ENCODE measurements around the gene GNAL.
A peak's percentile ranks its signal among the peaks of the same experiment; 100 is the strongest.

GRCh38 chr18:11761553-11761952 lies 72.5 kb downstream of the GNAL start:
- TF ChIP-seq CTCF (IDR thresholded peaks at IDR 0.05) (peak in 1 of 6 experiments; percentile 17), POLR2A (IDR thresholded peaks at IDR 0.05) (no peak)

Measured in thyroid gland (tissue), 4 donors.